SK-N-SH treated with all-trans-retinoic acid at 6 μM for 48 hours (cell line): ENCODE measurements around the gene CEACAM4.

Experiments used
- ATAC-seq: fragments of 200-7000 bp; cut with Tn5 transposase; 3 replicates; pipeline ENCODE4 v1.9.1; 2020; ENCODE audit warnings: mild to moderate bottlenecking, moderate library complexity
- ARNTL ChIP-seq: fragments of 450-650 bp; formaldehyde crosslinking; IDR thresholded peaks from 2 replicates; pipeline ENCODE4 v1.5.0; 2020; ENCODE audit warnings: low read depth, mild to moderate bottlenecking, moderate library complexity, borderline replicate concordance
- BACH2 ChIP-seq: fragments of 250-450 bp; sonication (Bioruptor Pico); IDR thresholded peaks from 2 replicates; pipeline ENCODE4 v1.9.0; 2021; ENCODE audit warnings: mild to moderate bottlenecking, borderline replicate concordance
- CSDC2 ChIP-seq: fragments of 250-450 bp; sonication (Bioruptor Pico); IDR thresholded peaks from 2 replicates; pipeline ENCODE4 v1.5.0; 2020; ENCODE audit warnings: mild to moderate bottlenecking, moderate library complexity
- ESRRG ChIP-seq: fragments of 250-450 bp; sonication (Bioruptor Pico); IDR thresholded peaks from 2 replicates; pipeline ENCODE4 v1.6.1; 2021; ENCODE audit warnings: mild to moderate bottlenecking
- ISL1 ChIP-seq: fragments of 250-450 bp; sonication (Bioruptor Pico); IDR thresholded peaks from 2 replicates; pipeline ENCODE4 v2.1.2; 2022; ENCODE audit warnings: mild to moderate bottlenecking, moderate library complexity
- OSR1 ChIP-seq: fragments of 250-450 bp; sonication (Bioruptor Pico); IDR thresholded peaks from 2 replicates; pipeline ENCODE4 v1.8.0; 2022; ENCODE audit warnings: moderate library complexity, mild to moderate bottlenecking, inconsistent platforms
- RARB ChIP-seq: fragments of 250-450 bp; sonication (Bioruptor Pico); IDR thresholded peaks from 2 replicates; pipeline ENCODE4 v1.8.0; 2021; ENCODE audit warnings: mild to moderate bottlenecking, moderate library complexity
- SNAI2 ChIP-seq: fragments of 250-450 bp; sonication (Bioruptor Pico); IDR thresholded peaks from 2 replicates; pipeline ENCODE4 v1.5.0; 2020; ENCODE audit warnings: mild to moderate bottlenecking, moderate library complexity
- TCF4 ChIP-seq: fragments of 250-450 bp; sonication (Bioruptor Pico); IDR thresholded peaks from 2 replicates; pipeline ENCODE4 v1.8.0; 2021; ENCODE audit warnings: mild to moderate bottlenecking, moderate library complexity, borderline replicate concordance
- TOX ChIP-seq: fragments of 250-450 bp; sonication (Bioruptor Pico); IDR thresholded peaks from 2 replicates; pipeline ENCODE4 v1.8.0; 2021; ENCODE audit warnings: mild to moderate bottlenecking, moderate library complexity, borderline replicate concordance
- ZC3H10 ChIP-seq: fragments of 250-450 bp; sonication (Bioruptor Pico); IDR thresholded peaks from 2 replicates; pipeline ENCODE4 v1.5.1; 2021; ENCODE audit warnings: mild to moderate bottlenecking, moderate library complexity
- ZFP3 ChIP-seq: fragments of 250-450 bp; sonication (Bioruptor Pico); IDR thresholded peaks from 2 replicates; pipeline ENCODE4 v1.5.0; 2020; ENCODE audit warnings: mild to moderate bottlenecking, moderate library complexity
- ZFP30 ChIP-seq: fragments of 450-650 bp; formaldehyde crosslinking; IDR thresholded peaks from 2 replicates; pipeline ENCODE4 v1.5.0; 2022; ENCODE audit warnings: mild to moderate bottlenecking, moderate library complexity
- ZNF565 ChIP-seq: fragments of 450-650 bp; formaldehyde crosslinking; conservative IDR thresholded peaks from 2 replicates; pipeline ENCODE4 v1.5.0; 2020; ENCODE audit warnings: low read depth, mild to moderate bottlenecking, moderate library complexity
- ZNF70 ChIP-seq: fragments of 450-650 bp; formaldehyde crosslinking; IDR thresholded peaks from 2 replicates; pipeline ENCODE4 v1.5.0; 2020; ENCODE audit warnings: mild to moderate bottlenecking, moderate library complexity
- ZNF8 ChIP-seq: fragments of 450-650 bp; formaldehyde crosslinking; IDR thresholded peaks from 2 replicates; pipeline ENCODE4 v1.5.0; 2020; ENCODE audit warnings: mild to moderate bottlenecking, moderate library complexity
- TF ChIP-seq, protein P1 (sequence below): fragments of 250-450 bp; sonication (Bioruptor Pico); IDR thresholded peaks from 2 replicates; pipeline ENCODE4 v1.8.0; 2020; ENCODE audit warnings: mild to moderate bottlenecking, moderate library complexity, borderline replicate concordance
- TF ChIP-seq, protein P2 (sequence below): fragments of 250-450 bp; sonication (Bioruptor Pico); IDR thresholded peaks from 2 replicates; pipeline ENCODE4 v1.8.0; 2021; ENCODE audit warnings: low read depth, mild to moderate bottlenecking, moderate library complexity, borderline replicate concordance
- TF ChIP-seq, protein P3 (sequence below): fragments of 250-450 bp; sonication (Bioruptor Pico); IDR thresholded peaks from 2 replicates; pipeline ENCODE4 v1.5.1; 2020; ENCODE audit warnings: low read depth, mild to moderate bottlenecking, moderate library complexity
- TF ChIP-seq, protein P4 (sequence below): fragments of 250-450 bp; sonication (Bioruptor Pico); IDR thresholded peaks from 2 replicates; pipeline ENCODE4 v1.5.1; 2021; ENCODE audit warnings: mild to moderate bottlenecking, moderate library complexity

CEACAM4 gene

DNA sequence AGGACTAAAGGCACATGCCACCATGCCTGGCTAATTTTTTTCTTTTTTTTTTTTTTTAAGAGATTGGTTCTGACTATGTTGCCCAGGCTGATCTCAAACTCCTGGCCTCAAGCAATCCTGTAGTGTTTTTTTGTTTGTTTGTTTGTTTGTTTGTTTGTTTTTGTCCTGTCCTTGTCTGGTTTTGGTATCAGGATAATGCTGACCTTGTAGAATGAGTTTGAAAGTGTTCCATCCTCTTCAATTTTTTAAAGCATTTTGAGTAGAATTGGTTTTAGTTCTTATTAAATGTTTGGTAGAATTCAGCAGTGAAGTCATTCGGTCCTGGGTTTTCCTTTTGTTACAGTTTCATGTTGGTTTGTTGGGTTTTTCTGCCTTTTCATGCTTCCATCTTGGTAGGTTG lies 19.2 kb downstream of the CEACAM4 start:
- ATAC-seq = no peak
- TF ChIP-seq, protein P1, sequence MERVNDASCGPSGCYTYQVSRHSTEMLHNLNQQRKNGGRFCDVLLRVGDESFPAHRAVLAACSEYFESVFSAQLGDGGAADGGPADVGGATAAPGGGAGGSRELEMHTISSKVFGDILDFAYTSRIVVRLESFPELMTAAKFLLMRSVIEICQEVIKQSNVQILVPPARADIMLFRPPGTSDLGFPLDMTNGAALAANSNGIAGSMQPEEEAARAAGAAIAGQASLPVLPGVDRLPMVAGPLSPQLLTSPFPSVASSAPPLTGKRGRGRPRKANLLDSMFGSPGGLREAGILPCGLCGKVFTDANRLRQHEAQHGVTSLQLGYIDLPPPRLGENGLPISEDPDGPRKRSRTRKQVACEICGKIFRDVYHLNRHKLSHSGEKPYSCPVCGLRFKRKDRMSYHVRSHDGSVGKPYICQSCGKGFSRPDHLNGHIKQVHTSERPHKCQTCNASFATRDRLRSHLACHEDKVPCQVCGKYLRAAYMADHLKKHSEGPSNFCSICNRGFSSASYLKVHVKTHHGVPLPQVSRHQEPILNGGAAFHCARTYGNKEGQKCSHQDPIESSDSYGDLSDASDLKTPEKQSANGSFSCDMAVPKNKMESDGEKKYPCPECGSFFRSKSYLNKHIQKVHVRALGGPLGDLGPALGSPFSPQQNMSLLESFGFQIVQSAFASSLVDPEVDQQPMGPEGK (CRISPR knock-in tag) = no peak
- TF ChIP-seq, protein P2, sequence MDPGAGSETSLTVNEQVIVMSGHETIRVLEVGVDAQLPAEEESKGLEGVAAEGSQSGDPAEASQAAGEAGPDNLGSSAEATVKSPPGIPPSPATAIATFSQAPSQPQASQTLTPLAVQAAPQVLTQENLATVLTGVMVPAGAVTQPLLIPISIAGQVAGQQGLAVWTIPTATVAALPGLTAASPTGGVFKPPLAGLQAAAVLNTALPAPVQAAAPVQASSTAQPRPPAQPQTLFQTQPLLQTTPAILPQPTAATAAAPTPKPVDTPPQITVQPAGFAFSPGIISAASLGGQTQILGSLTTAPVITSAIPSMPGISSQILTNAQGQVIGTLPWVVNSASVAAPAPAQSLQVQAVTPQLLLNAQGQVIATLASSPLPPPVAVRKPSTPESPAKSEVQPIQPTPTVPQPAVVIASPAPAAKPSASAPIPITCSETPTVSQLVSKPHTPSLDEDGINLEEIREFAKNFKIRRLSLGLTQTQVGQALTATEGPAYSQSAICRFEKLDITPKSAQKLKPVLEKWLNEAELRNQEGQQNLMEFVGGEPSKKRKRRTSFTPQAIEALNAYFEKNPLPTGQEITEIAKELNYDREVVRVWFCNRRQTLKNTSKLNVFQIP (CRISPR knock-in tag) = no peak
- TF ChIP-seq BACH2 (CRISPR knock-in tag) (no peak), ZNF8 (CRISPR knock-in tag) (no peak), RARB (CRISPR knock-in tag) (no peak), ZFP3 (CRISPR knock-in tag) (no peak), ZFP30 (CRISPR knock-in tag) (no peak), ZNF70 (CRISPR knock-in tag) (no peak), ESRRG (CRISPR knock-in tag) (no peak), ARNTL (CRISPR knock-in tag) (no peak), OSR1 (CRISPR knock-in tag) (no peak), SNAI2 (CRISPR knock-in tag) (no peak), CSDC2 (no peak), ZNF565 (CRISPR knock-in tag) (no peak)
- TF ChIP-seq, protein P3, sequence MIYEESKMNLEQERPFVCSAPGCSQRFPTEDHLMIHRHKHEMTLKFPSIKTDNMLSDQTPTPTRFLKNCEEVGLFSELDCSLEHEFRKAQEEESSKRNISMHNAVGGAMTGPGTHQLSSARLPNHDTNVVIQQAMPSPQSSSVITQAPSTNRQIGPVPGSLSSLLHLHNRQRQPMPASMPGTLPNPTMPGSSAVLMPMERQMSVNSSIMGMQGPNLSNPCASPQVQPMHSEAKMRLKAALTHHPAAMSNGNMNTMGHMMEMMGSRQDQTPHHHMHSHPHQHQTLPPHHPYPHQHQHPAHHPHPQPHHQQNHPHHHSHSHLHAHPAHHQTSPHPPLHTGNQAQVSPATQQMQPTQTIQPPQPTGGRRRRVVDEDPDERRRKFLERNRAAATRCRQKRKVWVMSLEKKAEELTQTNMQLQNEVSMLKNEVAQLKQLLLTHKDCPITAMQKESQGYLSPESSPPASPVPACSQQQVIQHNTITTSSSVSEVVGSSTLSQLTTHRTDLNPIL (CRISPR knock-in tag) = no peak
- TF ChIP-seq, protein P4, sequence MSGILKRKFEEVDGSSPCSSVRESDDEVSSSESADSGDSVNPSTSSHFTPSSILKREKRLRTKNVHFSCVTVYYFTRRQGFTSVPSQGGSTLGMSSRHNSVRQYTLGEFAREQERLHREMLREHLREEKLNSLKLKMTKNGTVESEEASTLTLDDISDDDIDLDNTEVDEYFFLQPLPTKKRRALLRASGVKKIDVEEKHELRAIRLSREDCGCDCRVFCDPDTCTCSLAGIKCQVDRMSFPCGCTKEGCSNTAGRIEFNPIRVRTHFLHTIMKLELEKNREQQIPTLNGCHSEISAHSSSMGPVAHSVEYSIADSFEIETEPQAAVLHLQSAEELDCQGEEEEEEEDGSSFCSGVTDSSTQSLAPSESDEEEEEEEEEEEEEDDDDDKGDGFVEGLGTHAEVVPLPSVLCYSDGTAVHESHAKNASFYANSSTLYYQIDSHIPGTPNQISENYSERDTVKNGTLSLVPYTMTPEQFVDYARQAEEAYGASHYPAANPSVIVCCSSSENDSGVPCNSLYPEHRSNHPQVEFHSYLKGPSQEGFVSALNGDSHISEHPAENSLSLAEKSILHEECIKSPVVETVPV (CRISPR knock-in tag) = no peak

DNA sequence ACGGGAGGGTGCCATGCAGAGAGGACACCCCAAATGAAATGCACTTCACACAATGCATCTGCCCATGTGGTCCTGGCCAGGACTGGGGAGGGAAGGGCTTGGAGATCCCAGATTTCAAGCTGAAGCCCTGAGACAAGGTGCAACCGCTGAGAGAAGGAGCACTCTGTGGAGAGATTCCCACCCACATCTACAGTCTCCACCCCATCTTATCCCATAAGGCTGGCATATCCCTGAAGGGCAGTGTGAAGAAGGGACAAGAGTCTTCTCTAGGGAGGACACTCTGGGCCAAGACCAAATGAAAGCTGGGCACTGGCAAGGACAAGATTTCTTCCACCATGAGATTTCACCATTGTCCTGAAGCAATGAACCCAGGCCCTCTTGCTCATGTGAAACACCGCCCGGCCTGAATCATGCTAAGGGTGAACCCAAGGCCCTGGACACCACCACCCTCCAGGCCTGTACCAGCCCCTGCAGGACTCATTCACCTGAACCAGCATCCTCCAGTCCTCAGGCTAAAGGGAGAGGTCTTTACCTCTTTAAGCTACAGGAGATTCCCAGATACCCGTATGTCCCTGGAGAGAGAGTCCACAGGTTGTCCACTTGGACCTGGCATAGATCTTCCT lies 20.5 kb downstream of the CEACAM4 start:
- TF ChIP-seq TCF4 (CRISPR knock-in tag) (no peak), ISL1 (no peak), TOX (CRISPR knock-in tag) (no peak), ZC3H10 (CRISPR knock-in tag) (no peak), ESRRG (CRISPR knock-in tag) (no peak)
- TF ChIP-seq, protein P4 (CRISPR knock-in tag) = no peak
- ATAC-seq = no peak

DNA sequence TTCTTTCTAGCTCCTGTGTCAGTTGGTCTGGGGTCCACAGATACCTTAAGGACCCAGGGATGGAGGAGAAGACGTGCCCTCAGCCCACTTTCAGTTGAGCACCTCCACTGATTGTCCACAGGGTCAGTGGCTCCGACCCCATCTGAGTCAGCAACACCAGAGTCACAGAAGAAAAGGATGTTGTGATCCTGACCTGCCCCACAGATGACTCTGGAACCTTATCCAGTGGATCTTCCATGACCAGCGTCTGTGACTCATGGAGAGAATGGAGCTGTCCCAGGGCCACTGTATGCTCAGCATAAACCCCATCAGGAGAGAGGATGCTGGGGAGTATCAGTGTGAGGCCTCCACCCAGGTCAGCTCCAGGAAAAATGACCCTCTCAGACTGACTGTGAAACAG lies 22.0 kb downstream of the CEACAM4 start:
- no peak for ATAC-seq
- TF ChIP-seq ZNF8 (CRISPR knock-in tag) (no peak), SNAI2 (CRISPR knock-in tag) (no peak), ARNTL (CRISPR knock-in tag) (no peak), OSR1 (CRISPR knock-in tag) (no peak), RARB (CRISPR knock-in tag) (no peak), BACH2 (CRISPR knock-in tag) (no peak)
- TF ChIP-seq, protein P2 (CRISPR knock-in tag) = no peak
- TF ChIP-seq, protein P1 (CRISPR knock-in tag) = no peak
- TF ChIP-seq, all 23 proteins: peak for 0
